ENCODE results near the gene SMARCD1.
"Not testable (repeated sequence)": the region's sequence is repeated elsewhere in the genome, so short reads cannot be mapped to it uniquely, and the experiment has no call there.

SMARCD1 gene

GRCh38 chr12:50132505-50133135, 47.5 kb downstream of the SMARCD1 start:
- in situ Hi-C loops (cut with MboI; ENCODE audit: low sequenced_read_pairs) = no loop called here

- in situ Hi-C loops (cut with MboI; ENCODE audit: low sequenced_read_pairs) = no loop called here
Observed at GRCh38 chr12:50142993-50143392, 57.9 kb downstream of the SMARCD1 start.

- in situ Hi-C loops (cut with MboI; ENCODE audit: low sequenced_read_pairs) = no loop called here
Observed at GRCh38 chr12:50145439-50145838, 60.3 kb downstream of the SMARCD1 start.

- in situ Hi-C loops (cut with MboI; ENCODE audit: low sequenced_read_pairs) = no loop called here
Observed at GRCh38 chr12:50147281-50147680, 62.1 kb downstream of the SMARCD1 start.

GRCh38 chr12:50148011-50148410, 62.9 kb downstream of the SMARCD1 start:
- in situ Hi-C loops (cut with MboI; ENCODE audit: low sequenced_read_pairs) = not testable (repeated sequence)

GRCh38 chr12:50149311-50149710, 64.2 kb downstream of the SMARCD1 start:
- in situ Hi-C loops (cut with MboI; ENCODE audit: low sequenced_read_pairs) = no loop called here
